Keratinocyte (primary cell): ENCODE measurements around the gene ZBTB48. TPM values are rescaled to one million over a fixed set of nuclear protein-coding genes. Genes with fewer than 3 reads are reported as not detected.

Source experiments
- DNase-seq: peaks from one replicate; pipeline ENCODE4 v3.0.0-alpha.2; 2011; ENCODE audit warnings: low read depth, missing footprints, low spot score
- FAIRE-seq: peaks from 2 replicates; lab custom pipeline; 2011; peaks lifted over from hg19 to GRCh38; lab: Jason Lieb, UNC
- H2AFZ ChIP-seq: 2 replicates; pipeline ENCODE4 v1.6.0; 2012; ENCODE audit warnings: low read length, control low read depth, inconsistent platforms; ENCODE audit not compliant: control insufficient read depth
- H3K27ac ChIP-seq: 2 replicates; pipeline ENCODE4 v1.5.1; 2011; ENCODE audit warnings: low read length; ENCODE audit not compliant: control insufficient read depth, insufficient read depth
- H3K27me3 ChIP-seq: 3 replicates; pipeline ENCODE4 v1.6.0; 2011; ENCODE audit warnings: low read length; ENCODE audit not compliant: control insufficient read depth, insufficient read depth; ENCODE audit errors: extremely low read depth
- H3K36me3 ChIP-seq, 2 experiments: 2 replicates in 1 of 2; 3 replicates in 1 of 2; pipeline ENCODE4 v1.5.1; 2011; ENCODE audit warnings: low read length in 2 of 2, mild to moderate bottlenecking in 1 of 2; ENCODE audit not compliant: control insufficient read depth in 2 of 2, insufficient read depth in 2 of 2; ENCODE audit errors: extremely low read depth in 1 of 2
- H3K4me1 ChIP-seq: 3 replicates; pipeline ENCODE4 v1.5.1; 2011; ENCODE audit warnings: low read length; ENCODE audit not compliant: control insufficient read depth, insufficient read depth; ENCODE audit errors: extremely low read depth
- H3K4me2 ChIP-seq: 3 replicates; pipeline ENCODE4 v1.6.0; 2011; ENCODE audit warnings: low read depth, low read length; ENCODE audit not compliant: control insufficient read depth, insufficient read depth; ENCODE audit errors: extremely low read depth
- H3K4me3 ChIP-seq, 3 experiments: fragments of 200-600 bp in 1 of 3; sonication (generic) in 1 of 3; 2 replicates in 2 of 3; 3 replicates in 1 of 3; pipeline ENCODE4 v1.5.1; 2011 to 2016; ENCODE audit warnings: low read length in 3 of 3, mild to moderate bottlenecking in 3 of 3, control low read depth in 2 of 3, inconsistent platforms in 1 of 3, low read depth in 1 of 3, mixed read lengths in 1 of 3, mixed run types in 1 of 3, moderate library complexity in 1 of 3; ENCODE audit not compliant: control insufficient read depth in 2 of 3, insufficient read depth in 2 of 3; ENCODE audit errors: extremely low read depth in 1 of 3
- H3K79me2 ChIP-seq: 2 replicates; pipeline ENCODE4 v1.6.0; 2012; ENCODE audit warnings: low read length; ENCODE audit not compliant: control insufficient read depth, insufficient read depth
- H3K9ac ChIP-seq: 3 replicates; pipeline ENCODE4 v1.6.0; 2011; ENCODE audit warnings: low read length; ENCODE audit not compliant: control insufficient read depth, insufficient read depth; ENCODE audit errors: extremely low read depth
- H3K9me1 ChIP-seq: 3 replicates; pipeline ENCODE4 v1.6.0; 2011; ENCODE audit warnings: low read length; ENCODE audit not compliant: control insufficient read depth, insufficient read depth; ENCODE audit errors: extremely low read depth
- H3K9me3 ChIP-seq: 2 replicates; pipeline ENCODE4 v1.5.1; 2012; ENCODE audit warnings: low read depth, low read length; ENCODE audit not compliant: control insufficient read depth
- H4K20me1 ChIP-seq: 3 replicates; pipeline ENCODE4 v1.6.0; 2011; ENCODE audit warnings: low read length; ENCODE audit not compliant: control insufficient read depth, insufficient read depth; ENCODE audit errors: extremely low read depth
- CTCF ChIP-seq, 3 experiments: IDR thresholded peaks in 1 of 3; conservative IDR thresholded peaks in 1 of 3; optimal IDR thresholded peaks in 1 of 3; 2 replicates in 2 of 3; 3 replicates in 1 of 3; pipeline versions ENCODE3 to v1.5.1; 2011; ENCODE audit warnings: low read length in 3 of 3, mild to moderate bottlenecking in 3 of 3, moderate library complexity in 2 of 3, control low read depth in 1 of 3, inconsistent platforms in 1 of 3; ENCODE audit not compliant: insufficient read depth in 2 of 3; ENCODE audit errors: extremely low read depth in 1 of 3
- EZH2 ChIP-seq: IDR thresholded peaks from one replicate; pipeline ENCODE4 v1.6.1; 2012; ENCODE audit warnings: inconsistent platforms, mild to moderate bottlenecking, low read length, moderate library complexity
- dilution Hi-C: fragments of 300-500 bp; cut with MboI; formaldehyde crosslinking; loops from one replicate; pipeline ENCODE4 v1.7.0; 2020; ENCODE audit warnings: low sequenced_read_pairs; ENCODE audit not compliant: extremely low pct_ligation_motif_present
- polyA plus RNA-seq, 5 experiments: library from polyadenylated mRNA; depleted of rRNA in 3 of 5; stranded (reverse) in 3 of 5; stranded (forward) in 1 of 5; unstranded in 1 of 5; fragments of >200 nt; gene quantifications; 1 replicate in 1 of 5; 2 replicates in 3 of 5; 3 replicates in 1 of 5; pipeline versions ENCODE4 v1.2.1 to v1.2.3, GENCODE V29; 2011 to 2012; ENCODE audit warnings: missing spikeins in 2 of 5, low read depth in 1 of 5, low replicate concordance in 1 of 5

Gene ZBTB48
- polyA plus RNA-seq, 1 donor (not counting 4 experiments of a cell fraction or from before 2014, with no cell fraction given) = 10.9 TPM

- Histone ChIP-seq H3K9me3 (no peaks in the 10 kb centered on the region), H3K4me3 (no peak overlapping the region), H3K79me2 (peaks cover 48% of the 10 kb centered on the region), H3K27ac (no peak overlapping the region), H3K4me2 (no peak overlapping the region), H3K27me3 (no peaks in the 10 kb centered on the region), H4K20me1 (peaks cover 61% of the 10 kb centered on the region), H3K36me3 (peaks cover 50 to 76% of the 10 kb centered on the region in 2 experiments), H3K4me1 (peaks cover 33% of the 10 kb centered on the region), H3K9ac (no peak overlapping the region), H2AFZ (no peak overlapping the region), H3K9me1 (peaks cover 7% of the 10 kb centered on the region)
- TF ChIP-seq EZH2 (no peak), CTCF (optimal IDR thresholded peaks at IDR 0.05 in 1 of 3, IDR thresholded peaks at IDR 0.05 in 1 of 3, conservative IDR thresholded peaks at IDR 0.05 in 1 of 3; ENCODE audit: extremely low read depth in 1 of 3, insufficient read depth in 2 of 3, low read length in 3 of 3) (no peak)
- no peak for DNase-seq
- dilution Hi-C loops = no loop called here
- FAIRE-seq = no peak
Measured at GRCh38 chr1:6591644-6592043, 11.8 kb downstream of the ZBTB48 start.

- Histone ChIP-seq H3K9ac (no peak overlapping the region), H3K4me1 (peaks cover 32% of the 10 kb centered on the region), H3K27me3 (no peaks in the 10 kb centered on the region), H3K9me3 (no peaks in the 10 kb centered on the region), H3K4me3 (no peak overlapping the region), H3K4me2 (no peak overlapping the region), H3K27ac (no peak overlapping the region), H3K9me1 (peaks cover 7% of the 10 kb centered on the region), H2AFZ (no peak overlapping the region), H3K36me3 (peaks cover 58 to 77% of the 10 kb centered on the region in 2 experiments), H4K20me1 (peaks cover 62% of the 10 kb centered on the region), H3K79me2 (peaks cover 56% of the 10 kb centered on the region)
- TF ChIP-seq CTCF (optimal IDR thresholded peaks at IDR 0.05 in 1 of 3, IDR thresholded peaks at IDR 0.05 in 1 of 3, conservative IDR thresholded peaks at IDR 0.05 in 1 of 3; ENCODE audit: extremely low read depth in 1 of 3, insufficient read depth in 2 of 3, low read length in 3 of 3) = no peak
- dilution Hi-C loops = no loop called here
- FAIRE-seq = no peak
- no peak for DNase-seq
Measured at GRCh38 chr1:6592441-6592840, 12.6 kb downstream of the ZBTB48 start.
